ENCODE results near the gene PTPRD.

Gene PTPRD

GRCh38 chr9:10208691-10209069 lies 404.1 kb downstream of the PTPRD start:
- DNase-seq (ENCODE audit: low read depth in 1 of 2, low spot score in 1 of 2): no peak

- no peak for DNase-seq (ENCODE audit: low read depth in 1 of 2, low spot score in 1 of 2)
Measured at GRCh38 chr9:10204276-10204675, 408.5 kb downstream of the PTPRD start.

GRCh38 chr9:10173561-10173960 lies 439.2 kb downstream of the PTPRD start:
- no peak for DNase-seq (ENCODE audit: low read depth in 1 of 2, low spot score in 1 of 2)

GRCh38 chr9:10172476-10172875 lies 440.3 kb downstream of the PTPRD start:
- no peak for DNase-seq (ENCODE audit: low read depth in 1 of 2, low spot score in 1 of 2)

GRCh38 chr9:10168241-10168640 lies 444.6 kb downstream of the PTPRD start:
- no peak for DNase-seq (ENCODE audit: low read depth in 1 of 2, low spot score in 1 of 2)

- no peak for DNase-seq (ENCODE audit: low read depth in 1 of 2, low spot score in 1 of 2)
Measured at GRCh38 chr9:10148796-10149195, 464.0 kb downstream of the PTPRD start.

- DNase-seq (ENCODE audit: low read depth in 1 of 2, low spot score in 1 of 2): no peak
Measured at GRCh38 chr9:10146517-10147331, 466.1 kb downstream of the PTPRD start.

GRCh38 chr9:10144355-10144754 lies 468.4 kb downstream of the PTPRD start:
- DNase-seq (ENCODE audit: low read depth in 1 of 2, low spot score in 1 of 2): no peak

GRCh38 chr9:10135553-10135952 lies 477.2 kb downstream of the PTPRD start:
- no peak for DNase-seq (ENCODE audit: low read depth in 1 of 2, low spot score in 1 of 2)

GRCh38 chr9:10134266-10134665 lies 478.5 kb downstream of the PTPRD start:
- DNase-seq (ENCODE audit: low read depth in 1 of 2, low spot score in 1 of 2): no peak

GRCh38 chr9:10130061-10130675 lies 482.6 kb downstream of the PTPRD start:
- no peak for DNase-seq (ENCODE audit: low read depth in 1 of 2, low spot score in 1 of 2)

GRCh38 chr9:10127867-10128266 lies 484.9 kb downstream of the PTPRD start:
- DNase-seq (ENCODE audit: low read depth in 1 of 2, low spot score in 1 of 2): no peak

- no peak for DNase-seq (ENCODE audit: low read depth in 1 of 2, low spot score in 1 of 2)
Measured at GRCh38 chr9:10112798-10113197, 500.0 kb downstream of the PTPRD start.

GRCh38 chr9:10112070-10112469 lies 500.7 kb downstream of the PTPRD start:
- DNase-seq (ENCODE audit: low read depth in 1 of 2, low spot score in 1 of 2): no peak

- DNase-seq (ENCODE audit: low read depth in 1 of 2, low spot score in 1 of 2): no peak
Measured at GRCh38 chr9:10108815-10109214, 504.0 kb downstream of the PTPRD start.

GRCh38 chr9:10104774-10105173 lies 508.0 kb downstream of the PTPRD start:
- DNase-seq (ENCODE audit: low read depth in 1 of 2, low spot score in 1 of 2): no peak

- DNase-seq (ENCODE audit: low read depth in 1 of 2, low spot score in 1 of 2): no peak
Measured at GRCh38 chr9:10095208-10095607, 517.6 kb downstream of the PTPRD start.

GRCh38 chr9:10094563-10094962 lies 518.2 kb downstream of the PTPRD start:
- no peak for DNase-seq (ENCODE audit: low read depth in 1 of 2, low spot score in 1 of 2)

- DNase-seq (ENCODE audit: low read depth in 1 of 2, low spot score in 1 of 2): no peak
Measured at GRCh38 chr9:10080012-10080411, 532.8 kb downstream of the PTPRD start.

- no peak for DNase-seq (ENCODE audit: low read depth in 1 of 2, low spot score in 1 of 2)
Measured at GRCh38 chr9:10079284-10079964, 533.4 kb downstream of the PTPRD start.

- no peak for DNase-seq (ENCODE audit: low read depth in 1 of 2, low spot score in 1 of 2)
Measured at GRCh38 chr9:10071579-10071978, 541.2 kb downstream of the PTPRD start.
